Measurements from ENCODE around the gene GIT2.

DNA sequence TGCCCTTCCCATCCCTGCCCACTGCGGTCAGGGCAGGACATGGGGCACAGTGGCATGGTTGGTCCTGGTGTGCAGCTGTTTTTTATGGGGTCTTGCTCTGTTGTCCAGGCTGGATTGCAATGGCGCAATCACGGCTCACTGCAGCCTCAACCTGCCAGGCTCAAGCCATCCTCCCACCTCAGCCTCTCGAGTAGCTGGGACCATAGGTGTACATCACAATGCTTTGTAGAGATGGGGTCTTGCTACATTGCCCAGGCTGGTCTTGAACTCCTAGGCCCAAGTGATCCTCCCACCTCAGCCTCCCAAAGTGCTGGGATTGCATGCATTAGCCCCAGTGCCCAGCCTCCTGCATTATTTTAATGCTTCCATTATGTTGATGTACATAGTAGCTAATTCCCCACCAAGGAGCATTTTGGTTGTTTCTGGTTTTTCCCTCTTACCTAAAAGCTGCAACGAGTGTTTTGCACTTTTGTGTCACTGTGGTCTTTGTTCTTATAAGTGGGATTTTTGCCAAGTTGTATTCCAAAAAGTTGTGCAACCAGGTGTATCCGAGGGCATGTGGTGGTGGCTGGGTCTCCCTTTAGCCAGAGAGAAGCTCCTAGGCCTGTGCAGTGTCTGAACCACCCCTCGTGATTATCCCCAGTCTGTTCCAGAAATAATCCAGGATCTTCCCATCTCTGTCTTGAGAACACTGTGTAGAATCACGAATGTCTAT, 85.8 kb downstream of the GIT2 start:
- TF ChIP-seq CTCF (IDR thresholded peaks at IDR 0.05), result no peak
- TF ChIP-seq POLR2A (IDR thresholded peaks at IDR 0.05), result no peak

Measured in adrenal gland (tissue), 5 donors.